Activated naive CD4-positive, alpha-beta T cell treated with anti-CD3 and anti-CD28 coated beads, Interleukin-2, amount 10 ng/mL, durations not matched to agents 7 days and 5 days (primary cell): ENCODE results near the gene WNT9B.

Experiments
- CTCF ChIA-PET: fragments of 350-600 bp; sonication (Branson Sonifier 250); formaldehyde crosslinking; loops from one replicate; lab custom pipeline; 2021; ENCODE audit warnings: antibody characterized with exemption; lab: Charles Lee
- DNase-seq: peaks from one replicate; pipeline ENCODE4 v3.0.0-alpha.2; 2020
- H3K27ac Mint-ChIP-seq: one replicate; pipeline ENCODE4 v1.8.0; 2021; ENCODE audit warnings: mild to moderate bottlenecking, moderate library complexity, mixed read lengths
- H3K27me3 Mint-ChIP-seq: one replicate; pipeline ENCODE4 v1.8.0; 2021; ENCODE audit warnings: mild to moderate bottlenecking, mixed read lengths
- H3K36me3 Mint-ChIP-seq: one replicate; pipeline ENCODE4 v1.8.0; 2021; ENCODE audit warnings: mixed read lengths
- H3K4me1 Mint-ChIP-seq: one replicate; pipeline ENCODE4 v1.8.0; 2021; ENCODE audit warnings: mixed read lengths
- H3K4me3 Mint-ChIP-seq: one replicate; pipeline ENCODE4 v1.8.0; 2021; ENCODE audit warnings: mild to moderate bottlenecking, moderate library complexity, mixed read lengths
- H3K9me3 Mint-ChIP-seq: one replicate; pipeline ENCODE4 v1.8.0; 2021; ENCODE audit warnings: mixed read lengths

Gene WNT9B

DNA sequence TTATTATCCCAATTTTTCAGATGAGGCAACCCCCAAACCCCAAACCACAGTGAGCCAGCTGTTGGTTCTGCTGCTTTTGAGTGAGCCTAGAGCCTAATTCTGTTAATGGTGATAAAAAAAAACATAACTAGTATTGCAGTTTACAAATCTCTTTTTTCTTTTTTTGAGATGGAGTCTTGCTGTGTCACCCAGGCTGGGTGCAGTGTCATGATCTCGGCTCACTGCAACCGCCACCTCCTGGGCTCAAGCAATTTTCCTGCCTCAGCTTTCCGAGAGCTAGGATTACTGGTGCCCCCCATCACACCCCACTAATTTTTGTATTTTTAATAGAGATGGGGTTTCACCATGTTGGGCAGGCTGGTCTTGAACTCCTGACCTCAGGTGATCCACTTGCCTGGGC, 3.1 kb downstream of the WNT9B start:
- no peak overlapping the region for H3K27ac Mint-ChIP-seq
- CTCF ChIA-PET, result no interaction called here
- peaks cover 63% of the 10 kb centered on the region for H3K27me3 Mint-ChIP-seq
- H3K4me1 Mint-ChIP-seq, result peaks cover 3% of the 10 kb centered on the region
- H3K36me3 Mint-ChIP-seq, result no peaks in the 10 kb centered on the region
- no peak overlapping the region for H3K4me3 Mint-ChIP-seq
- no peak for DNase-seq
- H3K9me3 Mint-ChIP-seq, result no peaks in the 10 kb centered on the region

DNA sequence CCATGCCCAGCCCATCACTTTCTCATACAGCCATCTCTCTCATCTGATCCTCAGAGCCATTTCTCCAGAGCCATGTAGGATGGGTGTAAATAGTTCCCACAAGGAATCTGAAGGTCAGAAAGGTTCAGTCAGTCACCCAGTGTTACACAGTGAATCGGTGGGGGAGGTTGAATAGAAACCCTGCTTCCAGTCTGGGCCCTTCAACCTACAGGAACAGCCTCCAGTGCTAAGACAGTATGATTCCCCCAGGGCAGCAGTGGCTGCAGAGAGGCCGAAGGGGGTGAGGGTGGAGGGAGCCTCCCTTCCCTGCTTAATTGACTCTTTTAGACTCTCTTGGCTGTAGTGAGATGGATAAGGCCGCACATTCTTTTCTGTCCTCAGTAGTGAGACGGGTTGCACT, 3.6 kb downstream of the WNT9B start:
- CTCF ChIA-PET, result no interaction called here
- H3K4me1 Mint-ChIP-seq, result peaks cover 3% of the 10 kb centered on the region
- DNase-seq, result no peak
- H3K36me3 Mint-ChIP-seq, result no peaks in the 10 kb centered on the region
- no peaks in the 10 kb centered on the region for H3K9me3 Mint-ChIP-seq
- H3K27ac Mint-ChIP-seq, result no peak overlapping the region
- no peak overlapping the region for H3K4me3 Mint-ChIP-seq
- H3K27me3 Mint-ChIP-seq, result peaks cover 60% of the 10 kb centered on the region

DNA sequence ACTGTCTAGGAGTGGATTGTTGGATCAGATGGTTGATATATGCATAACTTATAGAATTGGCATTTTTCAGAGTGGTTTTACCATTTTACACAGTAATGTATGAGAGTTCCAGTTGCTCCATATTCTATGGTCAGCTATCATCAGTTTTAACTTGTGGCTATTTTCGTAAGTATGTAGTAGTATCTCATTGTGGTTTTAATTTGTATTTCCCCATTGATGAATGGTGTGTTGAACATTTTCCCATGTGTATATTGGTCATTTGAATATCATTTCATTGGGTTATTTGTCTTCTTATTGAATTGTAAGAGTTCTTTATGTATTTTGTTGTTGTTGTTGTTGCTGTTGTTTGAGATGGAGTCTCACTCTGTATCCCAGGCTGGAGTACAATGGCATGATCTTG, 6.2 kb downstream of the WNT9B start:
- Mint-ChIP-seq H3K27ac (no peak overlapping the region), H3K4me1 (no peaks in the 10 kb centered on the region), H3K36me3 (no peaks in the 10 kb centered on the region), H3K27me3 (peaks cover 52% of the 10 kb centered on the region), H3K4me3 (no peak overlapping the region), H3K9me3 (no peaks in the 10 kb centered on the region)
- CTCF ChIA-PET, result no interaction called here
- no peak for DNase-seq

DNA sequence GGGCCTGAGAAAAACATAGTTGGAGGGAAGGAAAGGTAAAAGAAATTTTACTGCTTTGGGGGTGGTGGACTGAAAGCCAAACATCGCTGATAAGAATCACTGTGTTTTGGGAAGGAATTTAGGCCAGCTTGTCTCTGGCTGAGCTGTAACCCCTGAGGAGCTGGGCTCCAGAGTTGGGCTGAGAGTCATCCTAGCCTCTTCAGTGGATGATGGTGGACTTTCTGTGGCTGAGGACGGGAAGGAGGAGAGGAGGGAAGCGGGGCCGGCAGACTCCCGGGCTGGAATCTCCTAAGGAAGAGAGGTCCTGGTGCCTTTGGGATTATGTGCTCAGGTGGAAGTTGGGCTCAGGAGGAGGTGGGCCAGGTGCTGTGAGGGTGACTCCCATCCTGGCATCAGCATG, 8.6 kb downstream of the WNT9B start:
- H3K4me1 Mint-ChIP-seq, result no peaks in the 10 kb centered on the region
- H3K9me3 Mint-ChIP-seq, result no peaks in the 10 kb centered on the region
- H3K27ac Mint-ChIP-seq, result no peak overlapping the region
- H3K36me3 Mint-ChIP-seq, result no peaks in the 10 kb centered on the region
- H3K27me3 Mint-ChIP-seq, result peaks cover 42% of the 10 kb centered on the region
- no peak overlapping the region for H3K4me3 Mint-ChIP-seq
- CTCF ChIA-PET, result no interaction called here
- no peak for DNase-seq

DNA sequence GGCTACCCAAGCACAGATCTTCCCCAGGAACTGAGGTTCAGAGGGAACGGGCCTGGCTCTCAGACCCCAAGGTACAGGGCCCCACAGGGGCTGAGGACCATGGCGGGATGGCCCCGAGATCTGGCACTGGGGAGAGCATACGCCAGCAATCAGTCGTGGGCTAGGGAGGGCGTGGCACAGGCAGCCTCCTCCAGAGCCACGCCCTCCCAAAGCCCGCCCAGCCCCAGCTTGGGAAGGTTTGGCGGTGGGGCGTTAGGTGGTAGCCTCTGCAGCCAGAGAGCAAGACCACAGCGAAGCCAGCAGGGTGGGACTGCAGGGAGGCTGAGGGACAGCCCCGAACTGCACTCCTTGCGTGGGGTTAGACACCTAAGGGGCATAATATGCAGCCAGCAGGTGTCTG, 11.6 kb downstream of the WNT9B start:
- Mint-ChIP-seq H3K36me3 (no peaks in the 10 kb centered on the region), H3K27me3 (peaks cover 58% of the 10 kb centered on the region), H3K4me1 (no peaks in the 10 kb centered on the region), H3K9me3 (no peaks in the 10 kb centered on the region), H3K4me3 (no peak overlapping the region), H3K27ac (no peak overlapping the region)
- CTCF ChIA-PET, result no interaction called here
- no peak for DNase-seq

DNA sequence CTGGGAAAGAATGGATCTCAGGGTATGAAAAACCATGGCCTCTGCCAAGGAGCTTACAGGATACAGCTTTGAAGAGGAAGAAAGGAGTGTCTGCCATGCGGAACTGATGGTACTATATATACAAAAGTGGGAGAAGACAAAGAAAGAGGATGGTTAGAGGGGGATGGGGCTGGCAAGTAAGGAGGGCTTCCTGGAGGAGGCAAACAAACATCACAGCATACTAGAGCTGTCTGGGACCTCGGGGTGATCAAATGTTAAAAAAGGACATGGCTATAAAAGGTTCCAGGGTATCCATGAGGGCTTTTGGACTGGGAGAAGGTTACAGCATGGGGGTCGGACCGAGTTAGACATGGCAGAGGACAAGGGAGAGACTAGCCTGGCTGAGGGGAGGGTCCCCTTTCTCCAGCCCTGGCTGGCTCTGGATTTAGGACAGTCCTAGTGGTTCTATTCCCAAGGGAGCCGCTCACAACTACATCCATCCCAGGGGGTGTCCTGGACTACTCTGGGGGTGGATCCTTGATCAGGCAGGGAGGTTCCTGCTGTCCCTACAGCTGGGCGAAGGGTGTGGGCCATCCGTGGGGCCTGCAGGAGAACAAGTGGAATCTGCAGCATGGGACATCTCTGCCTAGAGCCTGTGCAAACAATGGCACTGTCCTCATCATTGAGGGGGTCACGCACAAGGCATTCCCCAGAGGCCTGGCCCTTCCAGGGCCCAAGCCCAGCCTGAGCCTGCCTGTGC, 12.2 kb downstream of the WNT9B start:
- Mint-ChIP-seq H3K27me3 (peaks cover 58% of the 10 kb centered on the region), H3K36me3 (no peaks in the 10 kb centered on the region), H3K9me3 (no peaks in the 10 kb centered on the region), H3K27ac (no peak overlapping the region), H3K4me3 (no peak overlapping the region), H3K4me1 (no peaks in the 10 kb centered on the region)
- no peak for DNase-seq
- CTCF ChIA-PET, result no interaction called here

DNA sequence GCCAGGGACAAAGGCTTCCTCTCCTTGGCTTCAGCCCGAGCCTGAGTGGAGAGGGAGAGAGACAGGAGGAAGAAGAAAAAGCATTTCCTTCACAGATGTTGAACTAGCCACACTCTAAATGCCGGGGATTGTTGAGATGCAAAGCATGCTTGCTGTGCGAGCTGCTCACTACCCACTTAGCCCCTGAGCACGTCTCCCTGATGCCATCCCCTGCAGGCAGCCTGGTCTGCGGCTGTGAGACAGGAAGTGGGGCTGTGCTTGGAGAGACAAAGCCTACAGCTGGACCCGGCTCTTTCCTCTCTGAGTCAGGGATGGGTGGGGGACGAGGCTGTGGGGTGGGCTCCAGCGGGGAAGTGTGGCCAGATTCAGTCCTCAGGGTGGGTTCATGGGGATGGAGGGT, 13.7 kb downstream of the WNT9B start:
- Mint-ChIP-seq H3K27me3 (peaks cover 55% of the 10 kb centered on the region), H3K9me3 (no peaks in the 10 kb centered on the region), H3K36me3 (no peaks in the 10 kb centered on the region), H3K27ac (no peak overlapping the region), H3K4me1 (no peaks in the 10 kb centered on the region), H3K4me3 (no peak overlapping the region)
- CTCF ChIA-PET, result no interaction called here
- DNase-seq, result no peak

DNA sequence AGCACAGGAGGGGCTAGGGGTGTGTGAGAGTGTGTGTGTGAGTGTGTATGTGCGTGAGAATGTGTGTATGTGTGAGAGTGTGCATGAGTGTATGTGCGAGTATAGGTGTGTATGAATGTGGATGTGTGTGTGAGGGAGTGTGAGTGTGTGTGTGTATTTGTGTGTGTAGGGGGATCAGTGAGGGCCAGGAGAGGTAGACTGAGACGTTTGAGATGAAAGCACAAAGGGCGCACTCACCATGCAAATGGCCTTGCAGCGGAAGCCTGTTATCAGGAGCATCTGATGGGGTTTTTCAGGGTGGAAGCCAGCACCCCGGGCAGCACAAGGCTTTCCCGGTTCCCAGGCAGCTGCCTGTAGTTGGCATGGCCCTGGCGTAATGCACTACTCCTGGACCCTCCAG, 14.9 kb downstream of the WNT9B start:
- Mint-ChIP-seq H3K27me3 (peaks cover 42% of the 10 kb centered on the region), H3K27ac (no peak overlapping the region), H3K9me3 (no peaks in the 10 kb centered on the region), H3K36me3 (no peaks in the 10 kb centered on the region), H3K4me3 (no peak overlapping the region), H3K4me1 (no peaks in the 10 kb centered on the region)
- DNase-seq, result no peak
- CTCF ChIA-PET, result no interaction called here

DNA sequence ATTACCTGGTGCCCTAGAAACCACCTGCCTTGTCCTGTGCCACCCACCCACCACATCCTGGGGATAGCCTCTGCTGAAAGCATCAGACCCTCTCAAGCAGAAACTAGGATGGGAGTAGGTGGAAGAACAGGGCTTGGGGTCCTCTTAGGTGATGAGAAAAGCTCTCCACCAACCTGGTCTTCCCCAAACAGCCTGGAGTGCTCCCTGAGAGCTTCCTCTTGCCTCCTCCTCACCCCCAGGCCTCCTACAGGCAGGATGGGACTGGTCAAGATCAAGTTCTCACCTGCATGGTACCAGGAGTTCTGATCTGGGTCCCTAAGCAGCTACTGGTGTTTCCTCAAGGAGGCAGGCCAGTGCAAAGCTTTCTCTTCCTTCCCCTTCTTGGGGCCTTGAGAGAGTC, 15.4 kb downstream of the WNT9B start:
- no peak overlapping the region for H3K4me3 Mint-ChIP-seq
- no peak for DNase-seq
- H3K27me3 Mint-ChIP-seq, result peaks cover 39% of the 10 kb centered on the region
- H3K27ac Mint-ChIP-seq, result no peak overlapping the region
- no peaks in the 10 kb centered on the region for H3K9me3 Mint-ChIP-seq
- no peaks in the 10 kb centered on the region for H3K36me3 Mint-ChIP-seq
- CTCF ChIA-PET, result no interaction called here
- no peaks in the 10 kb centered on the region for H3K4me1 Mint-ChIP-seq

DNA sequence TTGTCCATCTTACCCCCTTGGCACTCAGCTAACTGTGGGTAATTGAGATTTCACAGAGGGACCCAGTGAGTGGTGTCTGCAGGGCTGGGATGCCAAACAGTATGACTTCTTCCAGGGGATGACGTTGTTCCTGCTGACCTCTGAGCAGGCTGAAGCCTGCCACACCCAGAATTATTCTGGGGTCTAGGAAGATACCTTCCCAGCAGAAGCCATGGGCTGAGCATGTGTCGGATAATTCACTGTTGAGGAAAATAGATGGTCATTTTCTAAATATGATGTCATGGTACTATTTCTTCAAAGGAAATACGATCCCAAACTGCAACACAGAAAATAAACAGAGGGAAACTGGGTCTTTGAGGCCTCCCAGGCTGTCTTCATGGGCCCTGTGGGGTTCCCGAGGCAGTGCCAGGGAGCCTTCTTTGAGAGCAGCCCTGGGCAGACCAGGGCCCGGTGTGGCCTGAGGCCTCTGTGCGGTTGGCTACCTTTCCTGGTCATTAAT, 17.4 kb downstream of the WNT9B start:
- H3K36me3 Mint-ChIP-seq, result no peaks in the 10 kb centered on the region
- H3K4me1 Mint-ChIP-seq, result no peaks in the 10 kb centered on the region
- H3K9me3 Mint-ChIP-seq, result no peaks in the 10 kb centered on the region
- DNase-seq, result no peak
- H3K27me3 Mint-ChIP-seq, result peaks cover 39% of the 10 kb centered on the region
- no peak overlapping the region for H3K27ac Mint-ChIP-seq
- CTCF ChIA-PET, result no interaction called here
- no peak overlapping the region for H3K4me3 Mint-ChIP-seq

DNA sequence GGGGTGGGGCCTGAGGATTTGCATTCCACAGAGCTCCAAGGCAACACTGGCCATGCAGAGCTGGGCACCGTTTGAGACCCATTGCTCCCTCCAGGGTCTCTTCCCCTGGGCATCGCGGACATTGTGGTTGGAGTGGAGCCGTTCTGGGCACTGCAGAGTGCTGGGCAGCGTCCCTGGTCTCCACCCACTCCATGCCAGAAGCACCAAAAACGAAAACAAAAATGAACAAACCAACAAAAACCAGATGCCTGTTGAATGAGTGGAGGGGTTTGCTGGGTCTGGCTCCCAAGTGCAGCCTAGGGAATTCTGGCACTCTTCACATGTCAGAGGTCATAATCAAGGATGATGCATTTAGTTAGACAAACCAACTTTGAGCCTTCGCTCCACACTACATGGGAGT, 17.9 kb downstream of the WNT9B start:
- CTCF ChIA-PET, result no interaction called here
- DNase-seq, result no peak
- no peak overlapping the region for H3K27ac Mint-ChIP-seq
- peaks cover 33% of the 10 kb centered on the region for H3K27me3 Mint-ChIP-seq
- no peak overlapping the region for H3K4me3 Mint-ChIP-seq
- H3K9me3 Mint-ChIP-seq, result no peaks in the 10 kb centered on the region
- no peaks in the 10 kb centered on the region for H3K36me3 Mint-ChIP-seq
- no peaks in the 10 kb centered on the region for H3K4me1 Mint-ChIP-seq

- no peaks in the 10 kb centered on the region for H3K9me3 Mint-ChIP-seq
- H3K27ac Mint-ChIP-seq, result no peak overlapping the region
- H3K4me3 Mint-ChIP-seq, result no peak overlapping the region
- CTCF ChIA-PET, result interaction anchor here (1.5 kb wide), 1 partner anchor 29 kb away, joined by 3 read pairs; no protein-coding TSS in a partner anchor
- DNase-seq, result no peak
- H3K27me3 Mint-ChIP-seq, result peaks cover 24% of the 10 kb centered on the region
- no peaks in the 10 kb centered on the region for H3K36me3 Mint-ChIP-seq
- H3K4me1 Mint-ChIP-seq, result no peaks in the 10 kb centered on the region
Measured at GRCh38 chr17:46869975-46870803, 18.8 kb downstream of the WNT9B start.

DNA sequence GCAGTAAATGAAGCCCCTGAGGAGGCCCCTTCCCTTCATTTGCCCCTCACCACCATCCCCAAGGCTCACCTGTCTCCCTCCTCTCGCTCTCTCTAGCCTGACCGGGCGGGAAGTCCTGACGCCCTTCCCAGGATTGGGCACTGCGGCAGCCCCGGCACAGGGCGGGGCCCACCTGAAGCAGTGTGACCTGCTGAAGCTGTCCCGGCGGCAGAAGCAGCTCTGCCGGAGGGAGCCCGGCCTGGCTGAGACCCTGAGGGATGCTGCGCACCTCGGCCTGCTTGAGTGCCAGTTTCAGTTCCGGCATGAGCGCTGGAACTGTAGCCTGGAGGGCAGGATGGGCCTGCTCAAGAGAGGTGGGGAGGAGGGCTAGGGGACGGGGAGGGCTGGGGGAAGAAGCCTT, 21.0 kb downstream of the WNT9B start:
- Mint-ChIP-seq H3K36me3 (no peaks in the 10 kb centered on the region), H3K27ac (no peak overlapping the region), H3K4me1 (no peaks in the 10 kb centered on the region), H3K4me3 (no peak overlapping the region), H3K27me3 (peaks cover 4% of the 10 kb centered on the region), H3K9me3 (no peaks in the 10 kb centered on the region)
- no peak for DNase-seq
- CTCF ChIA-PET, result no interaction called here

DNA sequence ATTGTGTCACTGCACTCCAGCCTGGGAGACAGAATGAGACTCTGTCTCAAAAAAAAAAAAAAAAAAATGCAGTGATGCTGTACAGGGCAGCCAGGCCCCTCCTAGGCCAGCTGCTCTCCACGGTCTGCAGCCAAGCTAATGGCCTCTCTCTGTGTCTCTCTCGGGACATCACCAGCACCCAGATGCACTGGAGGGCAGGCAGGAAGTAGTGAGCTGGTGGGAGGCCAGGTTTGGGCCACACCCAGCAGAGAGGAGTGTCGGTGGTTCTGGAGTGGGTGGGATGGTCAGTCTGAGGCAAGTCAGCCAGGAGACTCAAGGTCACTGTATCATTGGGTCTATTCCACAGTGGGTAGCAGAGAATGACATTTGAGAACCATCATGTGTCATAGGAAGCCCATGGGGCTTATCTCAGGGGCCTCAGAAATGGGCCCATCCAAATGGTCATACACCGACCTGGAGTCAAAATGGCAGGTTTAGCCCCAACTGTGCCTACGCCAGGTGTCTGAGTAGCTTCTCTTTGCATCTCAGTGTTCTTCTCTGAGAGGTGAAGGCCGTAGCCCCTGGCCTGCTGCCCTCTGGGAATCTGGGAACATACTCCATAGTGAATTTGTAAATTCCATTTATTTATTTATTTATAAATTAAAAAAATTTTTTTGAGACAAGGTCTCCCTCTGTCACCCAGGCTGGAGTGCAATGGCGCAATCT, 22.7 kb downstream of the WNT9B start:
- no peak overlapping the region for H3K27ac Mint-ChIP-seq
- CTCF ChIA-PET, result no interaction called here

More for the DNA sequence above, 22.7 kb downstream of the WNT9B start:
- H3K36me3 Mint-ChIP-seq, result no peaks in the 10 kb centered on the region
- no peak for DNase-seq
- no peak overlapping the region for H3K4me3 Mint-ChIP-seq
- H3K4me1 Mint-ChIP-seq, result no peaks in the 10 kb centered on the region
- no peaks in the 10 kb centered on the region for H3K27me3 Mint-ChIP-seq
- H3K9me3 Mint-ChIP-seq, result no peaks in the 10 kb centered on the region
